ENCODE data around the gene MAJIN.

DNA sequence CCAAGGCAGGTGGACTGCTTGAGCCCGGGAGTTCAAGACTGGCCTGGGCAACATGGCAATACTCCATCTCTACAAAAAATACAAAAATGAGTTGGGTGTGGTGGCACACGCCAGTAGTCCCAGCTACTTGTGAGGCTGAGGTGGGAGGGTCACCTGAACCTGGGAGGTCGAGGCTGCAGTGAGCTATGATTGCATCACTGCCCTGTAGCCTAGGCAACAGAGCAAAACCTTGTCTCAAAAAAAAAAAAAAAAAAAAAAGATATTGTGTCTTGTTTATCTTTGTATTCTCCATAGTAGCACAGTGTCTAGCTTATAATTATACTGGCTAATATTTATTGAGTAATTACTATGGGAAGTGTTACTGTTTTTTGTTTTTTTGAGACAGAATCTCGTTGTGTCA, 20.4 kb downstream of the MAJIN start:
- TF ChIP-seq, protein P1, sequence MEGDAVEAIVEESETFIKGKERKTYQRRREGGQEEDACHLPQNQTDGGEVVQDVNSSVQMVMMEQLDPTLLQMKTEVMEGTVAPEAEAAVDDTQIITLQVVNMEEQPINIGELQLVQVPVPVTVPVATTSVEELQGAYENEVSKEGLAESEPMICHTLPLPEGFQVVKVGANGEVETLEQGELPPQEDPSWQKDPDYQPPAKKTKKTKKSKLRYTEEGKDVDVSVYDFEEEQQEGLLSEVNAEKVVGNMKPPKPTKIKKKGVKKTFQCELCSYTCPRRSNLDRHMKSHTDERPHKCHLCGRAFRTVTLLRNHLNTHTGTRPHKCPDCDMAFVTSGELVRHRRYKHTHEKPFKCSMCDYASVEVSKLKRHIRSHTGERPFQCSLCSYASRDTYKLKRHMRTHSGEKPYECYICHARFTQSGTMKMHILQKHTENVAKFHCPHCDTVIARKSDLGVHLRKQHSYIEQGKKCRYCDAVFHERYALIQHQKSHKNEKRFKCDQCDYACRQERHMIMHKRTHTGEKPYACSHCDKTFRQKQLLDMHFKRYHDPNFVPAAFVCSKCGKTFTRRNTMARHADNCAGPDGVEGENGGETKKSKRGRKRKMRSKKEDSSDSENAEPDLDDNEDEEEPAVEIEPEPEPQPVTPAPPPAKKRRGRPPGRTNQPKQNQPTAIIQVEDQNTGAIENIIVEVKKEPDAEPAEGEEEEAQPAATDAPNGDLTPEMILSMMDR (IDR thresholded peaks at IDR 0.05), result no peak
- no peak for TF ChIP-seq POLR2A (IDR thresholded peaks at IDR 0.05)
